AG09319 (cell line): Measurements from ENCODE around the gene GOSR1.

Source experiments
- DNase-seq: peaks from one replicate; pipeline ENCODE4 v3.0.0-alpha.2; 2010; ENCODE audit warnings: low read depth; ENCODE audit errors: extremely low read depth
- CTCF ChIP-seq: IDR thresholded peaks from 2 replicates; pipeline ENCODE4 v1.5.1; 2011; ENCODE audit warnings: low read depth, mild to moderate bottlenecking, inconsistent platforms, low read length, moderate library complexity

The GOSR1 gene

GRCh38 chr17:30576326-30576861 is 99.2 kb downstream of the GOSR1 start:
- DNase-seq: no peak

More at GRCh38 chr17:30576326-30576861, 99.2 kb downstream of the GOSR1 start:
- TF ChIP-seq CTCF: no peak
